Stomach (tissue), 4 donors: ENCODE data around the gene SUPT20H.

Experiments used
- CTCF ChIP-seq, 7 experiments: fragments of 450-650 bp in 4 of 7; fragments of 200-600 bp in 3 of 7; sonication (generic) in 3 of 7; IDR thresholded peaks; one replicate each; pipeline ENCODE4 v1.5.1; 2016 to 2019; ENCODE audit warnings: antibody characterized with exemption in 7 of 7, control low read depth in 2 of 7, mild to moderate bottlenecking in 1 of 7
- EP300 ChIP-seq: sonication (generic); formaldehyde crosslinking; IDR thresholded peaks from one replicate; pipeline ENCODE4 v1.6.1; 2017; ENCODE audit warnings: antibody characterized with exemption
- POLR2A ChIP-seq, 4 donors: fragments of 450-650 bp; IDR thresholded peaks; one replicate each; pipeline ENCODE4 v1.6.1; 2016; ENCODE audit warnings: antibody characterized with exemption in 4 of 4, control low read depth in 2 of 4, mild to moderate bottlenecking in 1 of 4, moderate library complexity in 1 of 4
- POLR2AphosphoS5 ChIP-seq, 3 donors: sonication (generic); formaldehyde crosslinking; IDR thresholded peaks; one replicate each; pipeline ENCODE4 v1.6.1; 2016; ENCODE audit warnings: antibody characterized with exemption in 3 of 3

- no peak for TF ChIP-seq POLR2AphosphoS5 (IDR thresholded peaks at IDR 0.05)
- no peak for TF ChIP-seq CTCF (IDR thresholded peaks at IDR 0.05)
- no peak for TF ChIP-seq EP300
- TF ChIP-seq POLR2A (IDR thresholded peaks at IDR 0.05): no peak
These were observed 6.5 kb upstream of the SUPT20H start for GRCh38 chr13:37065890-37066526.
